Amniotic stem cell (primary cell): ENCODE data around the gene TSNAX.
A peak's percentile ranks its signal among the peaks of the same experiment; 100 is the strongest.

Experiments
- DNase-seq: peaks from one replicate; lab custom pipeline; 2025; lab: John Stamatoyannopoulos, UW

Gene TSNAX

GRCh38 chr1:231518485-231519034, 9.9 kb upstream of the TSNAX start:
- DNase-seq, result no peak

DNA sequence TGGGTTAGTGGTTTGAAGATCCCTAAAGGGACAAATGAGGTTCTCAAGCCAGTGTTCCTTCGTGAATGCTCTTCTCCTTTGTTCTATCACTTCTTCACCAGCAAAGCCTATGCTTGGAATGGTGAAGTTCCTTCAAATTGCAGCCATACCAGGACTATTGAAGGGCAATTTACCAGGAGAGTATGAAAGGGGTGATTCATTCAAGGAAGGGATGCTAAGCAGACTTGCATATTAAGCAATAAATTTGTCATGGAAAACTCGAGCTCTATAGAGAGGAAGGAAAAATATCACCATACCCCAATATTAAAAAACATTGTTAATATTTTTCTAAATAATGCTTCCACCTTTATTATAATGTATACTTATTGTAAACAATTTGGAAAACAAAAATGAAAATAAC, 9.3 kb upstream of the TSNAX start:
- no peak for DNase-seq

DNA sequence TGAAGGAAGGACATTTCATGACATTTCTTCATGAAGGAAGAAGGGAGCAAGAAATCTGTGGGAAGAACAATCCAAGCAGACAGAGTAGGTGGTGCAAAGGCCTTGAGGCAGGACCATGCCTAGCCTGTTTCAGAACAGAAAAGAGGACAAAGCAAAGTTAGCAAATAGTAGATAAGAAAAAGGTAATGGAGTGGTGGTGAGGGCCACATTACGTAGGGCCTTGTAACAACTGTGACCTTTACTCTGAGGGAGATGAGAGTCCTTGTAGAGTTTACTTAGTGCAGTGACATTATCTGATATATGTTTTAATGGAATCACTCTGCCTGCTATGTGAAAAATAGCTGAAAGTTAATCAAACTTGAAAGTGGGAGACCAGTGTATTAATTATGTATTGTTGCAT, 6.4 kb upstream of the TSNAX start:
- DNase-seq, result no peak

DNA sequence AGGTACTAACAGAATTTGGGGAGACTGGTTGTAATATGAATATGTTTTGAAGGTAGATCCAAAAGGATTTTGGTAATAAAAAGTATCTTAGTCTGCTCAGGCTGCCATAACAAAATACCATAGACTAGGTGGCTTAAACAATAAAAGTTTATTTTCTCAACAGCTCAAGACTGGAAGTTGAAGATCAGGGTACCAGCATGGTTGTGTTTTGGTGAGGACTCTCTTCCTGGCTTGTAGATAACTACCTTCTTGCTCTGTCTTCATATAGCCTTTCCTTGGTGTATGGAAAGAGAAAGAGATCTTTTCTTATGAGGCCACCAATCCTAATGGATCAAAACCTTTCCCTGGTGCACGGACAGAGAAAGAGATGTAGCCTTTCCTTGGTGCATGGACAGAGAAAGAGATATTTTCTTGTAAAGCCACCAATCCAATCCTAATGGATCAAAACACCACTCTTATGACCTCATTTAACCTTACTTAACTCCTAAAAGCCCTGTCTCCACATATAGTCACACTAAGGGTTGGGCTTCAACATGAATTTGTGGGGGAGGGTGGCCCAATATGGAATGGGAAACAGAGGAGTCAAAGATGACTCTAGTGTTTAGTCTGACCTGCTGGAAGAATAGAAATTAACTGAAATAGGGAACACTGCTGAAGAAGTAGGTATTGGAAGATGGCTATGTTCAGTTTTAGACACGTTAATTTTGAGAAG, 5.4 kb upstream of the TSNAX start:
- DNase-seq, result no peak

DNA sequence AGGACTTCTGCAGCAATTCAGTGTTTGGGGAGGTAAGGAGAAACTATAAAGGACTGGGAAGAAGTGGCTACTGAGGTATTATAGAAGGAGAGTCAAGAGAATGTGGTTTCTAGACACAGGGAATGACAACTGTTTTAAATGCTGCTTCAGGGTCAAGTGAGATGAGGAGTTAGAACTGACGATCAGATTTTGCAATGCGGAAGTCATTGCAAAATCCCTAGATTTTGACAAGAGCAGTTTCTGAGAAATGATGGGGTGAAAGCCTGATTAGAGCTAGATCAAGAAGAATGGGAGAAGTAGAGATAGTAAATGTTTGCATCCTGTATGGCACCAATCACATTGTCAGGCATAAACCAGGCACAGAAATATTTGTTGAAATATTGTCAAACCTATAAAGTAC, 4.7 kb upstream of the TSNAX start:
- DNase-seq, result no peak

- DNase-seq, result no peak
Measured at GRCh38 chr1:231526536-231526935, 1.9 kb upstream of the TSNAX start.

- DNase-seq, result no peak
Measured at GRCh38 chr1:231527586-231528171, 790 bp upstream of the TSNAX start.

DNA sequence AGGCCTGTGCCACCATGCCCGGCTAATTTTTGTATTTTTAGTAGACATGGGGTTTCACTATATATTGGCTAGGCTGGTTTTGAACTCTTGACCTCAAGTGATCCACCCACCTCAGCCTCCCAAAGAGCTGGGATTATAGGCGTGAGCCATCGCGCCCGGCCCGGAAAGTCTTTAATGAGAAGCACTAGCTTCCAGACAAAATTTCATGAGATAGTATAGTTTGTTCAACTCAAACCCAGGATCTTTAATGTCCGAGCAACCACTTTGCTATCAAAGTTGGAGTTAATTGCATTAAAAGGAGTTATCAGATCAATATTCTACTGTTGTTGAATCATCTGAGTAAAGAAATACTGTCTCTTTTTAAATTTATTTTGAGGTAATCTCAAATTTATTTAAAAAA, 4.8 kb downstream of the TSNAX start:
- DNase-seq, result no peak

DNA sequence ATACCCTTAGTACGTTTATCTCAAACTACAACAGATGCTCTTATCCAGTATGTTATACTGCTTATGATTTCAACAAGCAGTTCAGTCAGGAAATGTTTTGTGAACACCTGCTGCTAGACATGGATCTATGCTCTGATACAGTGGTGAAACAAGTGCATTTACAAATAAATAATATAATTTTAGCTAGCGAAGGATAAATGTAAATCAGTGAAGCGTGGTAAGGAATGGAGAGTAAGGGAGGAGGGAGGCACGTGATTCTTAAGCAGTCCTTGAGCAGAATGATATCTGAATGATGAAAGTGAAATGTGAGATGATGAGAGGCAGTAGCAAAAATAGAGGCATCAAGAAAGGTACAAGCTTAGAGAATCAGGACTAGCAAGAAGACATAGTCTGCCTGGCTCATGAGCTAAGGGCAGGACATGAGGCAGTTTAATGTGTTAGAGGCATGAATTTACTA, 6.3 kb downstream of the TSNAX start:
- no peak for DNase-seq

GRCh38 chr1:231536099-231536498, 7.6 kb downstream of the TSNAX start:
- DNase-seq, result no peak

- DNase-seq, result no peak
Measured at GRCh38 chr1:231540847-231541246, 12.4 kb downstream of the TSNAX start.

DNA sequence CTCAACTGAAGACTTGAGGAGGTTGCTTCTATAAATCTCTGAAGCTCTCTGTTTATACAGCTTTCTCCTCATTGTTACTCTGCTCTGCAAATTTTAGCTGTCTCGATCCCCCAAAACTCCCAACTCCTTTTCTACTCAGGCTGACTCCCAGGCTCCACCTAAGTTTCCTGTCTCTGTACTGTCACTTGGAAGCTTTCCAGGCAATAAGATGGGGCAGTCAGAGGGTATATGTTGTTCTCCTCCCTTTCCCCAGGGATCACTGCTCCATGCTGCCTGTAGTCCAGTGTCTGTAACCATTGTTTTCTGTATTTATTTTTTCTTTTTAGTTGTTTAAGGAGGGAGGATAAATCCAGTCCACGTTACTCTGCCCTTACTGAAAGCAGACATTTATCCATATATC, 13.4 kb downstream of the TSNAX start:
- no peak for DNase-seq

GRCh38 chr1:231544943-231545592, 16.6 kb downstream of the TSNAX start:
- DNase-seq, result no peak

GRCh38 chr1:231546693-231547092, 18.2 kb downstream of the TSNAX start:
- no peak for DNase-seq

DNA sequence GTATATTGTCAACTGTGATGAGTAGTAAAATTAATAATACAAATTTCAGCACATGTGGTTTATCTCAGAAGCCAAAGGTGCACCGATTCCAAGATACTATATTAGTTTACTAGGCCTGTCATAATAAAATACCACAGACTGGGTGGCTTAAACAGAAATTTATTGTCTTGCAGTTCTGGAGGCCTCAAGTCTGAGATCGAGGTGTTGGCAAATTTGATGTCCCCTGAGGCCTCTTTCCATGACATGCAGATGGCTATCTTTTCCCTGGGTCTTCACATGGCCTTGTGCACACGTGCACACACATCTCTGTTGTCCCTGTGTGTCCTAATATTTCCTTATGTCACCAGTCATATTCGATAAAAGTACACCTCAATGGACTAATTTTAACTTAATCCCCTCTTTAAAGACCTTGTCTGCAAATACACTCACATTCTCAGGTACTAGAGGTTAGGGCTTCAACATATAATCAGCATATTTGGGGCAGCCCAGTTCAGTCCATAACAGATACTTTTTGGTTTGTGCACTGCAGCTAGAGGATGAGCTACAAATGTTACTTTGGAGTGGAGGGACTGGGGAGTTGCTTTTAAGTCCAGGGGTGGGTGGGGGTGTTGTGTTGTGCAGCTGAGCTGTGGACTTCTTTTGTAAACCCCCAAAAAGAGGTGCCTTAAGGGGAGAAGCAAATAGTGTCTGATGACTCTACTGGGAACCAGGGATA, 21.4 kb downstream of the TSNAX start:
- DNase-seq, result no peak

DNA sequence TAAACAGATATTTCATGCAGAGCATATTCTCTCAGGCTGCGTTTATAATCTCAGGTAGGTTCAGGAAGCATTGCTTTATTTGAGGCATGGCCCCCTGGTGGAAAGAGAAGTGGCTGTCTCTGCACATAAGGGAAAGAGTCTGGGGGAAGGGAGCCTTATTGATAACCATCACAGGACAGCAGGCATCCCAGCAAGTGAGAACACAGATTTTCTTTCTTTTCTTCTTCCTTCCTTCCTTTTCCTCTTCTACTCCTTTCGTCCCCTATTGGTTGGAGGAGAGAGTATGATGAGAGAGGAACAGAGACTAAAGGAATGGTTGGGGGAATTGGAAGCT, 21.9 kb downstream of the TSNAX start:
- no peak for DNase-seq

DNA sequence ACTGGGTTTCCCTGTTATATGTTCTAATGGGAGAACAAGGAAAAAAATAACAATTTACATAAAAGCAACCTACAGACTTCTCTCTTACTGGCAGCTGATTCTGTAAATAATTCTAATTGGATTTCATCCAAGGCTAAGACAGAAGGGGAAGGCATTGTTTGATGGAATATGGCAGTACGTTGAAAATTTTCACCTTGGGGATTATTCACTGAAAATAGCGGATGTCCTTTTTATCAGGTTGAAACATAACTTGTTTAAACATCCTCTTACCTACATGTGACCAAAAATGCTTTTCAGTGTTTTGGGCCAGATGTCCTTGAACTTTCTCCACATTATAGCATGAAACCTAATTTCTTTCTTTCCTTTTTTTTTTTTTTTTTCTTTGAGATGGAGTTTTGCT, 24.9 kb downstream of the TSNAX start:
- DNase-seq, result no peak

- no peak for DNase-seq
Measured at GRCh38 chr1:231554969-231555368, 26.5 kb downstream of the TSNAX start.

GRCh38 chr1:231557411-231557810, 28.9 kb downstream of the TSNAX start:
- no peak for DNase-seq

GRCh38 chr1:231557898-231558707, 29.6 kb downstream of the TSNAX start:
- peak; percentile 3 for DNase-seq

DNA sequence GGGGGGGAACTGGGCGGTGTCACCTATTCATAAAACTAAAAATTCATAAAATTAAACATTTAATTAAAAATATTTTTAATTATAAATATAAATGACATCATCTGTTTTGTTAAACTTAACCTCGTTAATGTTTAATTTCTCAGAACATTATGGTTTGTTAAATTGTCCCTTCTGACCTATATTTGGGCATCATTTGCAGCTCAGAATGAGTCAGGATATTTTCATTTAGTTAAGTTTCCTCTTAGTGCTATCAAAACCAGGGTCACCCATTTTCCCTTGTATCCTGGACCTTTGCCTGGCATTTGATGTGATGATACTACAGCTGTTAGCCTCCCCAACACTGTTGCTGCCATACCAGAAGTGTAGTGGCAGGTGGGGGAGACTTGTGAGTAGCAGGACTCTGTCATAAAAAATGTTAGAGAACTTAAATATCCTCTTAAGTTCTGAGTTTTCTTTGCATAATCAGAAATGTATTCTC, 30.3 kb downstream of the TSNAX start:
- DNase-seq, result no peak
